SK-N-SH (cell line): Measurements from ENCODE around the gene KCNG1.

Experiments used
- CHD2 ChIP-seq: fragments of 150-350 bp; IDR thresholded peaks from 2 replicates; pipeline ENCODE4 v1.6.1; 2018; ENCODE audit warnings: low read length; ENCODE audit not compliant: partially characterized antibody
- CTCF ChIP-seq: fragments of 200-600 bp; sonication (generic); IDR thresholded peaks from 2 replicates; pipeline ENCODE4 v1.6.1; 2017; ENCODE audit warnings: antibody characterized with exemption, mild to moderate bottlenecking, moderate library complexity
- EP300 ChIP-seq, 2 experiments: IDR thresholded peaks; 2 replicates each; pipeline versions ENCODE4 v1.4.0 to v1.6.1; 2012; ENCODE audit warnings: borderline replicate concordance in 1 of 2, low read depth in 1 of 2, low read length in 1 of 2
- FOXM1 ChIP-seq: IDR thresholded peaks from 2 replicates; pipeline ENCODE4 v1.4.0; 2012; ENCODE audit warnings: low read depth, mild to moderate bottlenecking
- IRF3 ChIP-seq: fragments of 150-350 bp; IDR thresholded peaks from 2 replicates; pipeline ENCODE4 v1.6.1; 2016; ENCODE audit warnings: mild to moderate bottlenecking, low read depth, low read length
- MAX ChIP-seq: IDR thresholded peaks from 2 replicates; pipeline ENCODE4 v1.4.0; 2012; ENCODE audit warnings: low read depth
- POLR2AphosphoS5 ChIP-seq: IDR thresholded peaks from 2 replicates; pipeline ENCODE4 v1.6.1; 2012; ENCODE audit warnings: low read depth, low read length
- RFX5 ChIP-seq: IDR thresholded peaks from 2 replicates; pipeline ENCODE4 v1.6.1; 2012; ENCODE audit warnings: mild to moderate bottlenecking, improper control_type of control experiment, low read length
- TAF1 ChIP-seq: IDR thresholded peaks from 2 replicates; pipeline ENCODE4 v1.6.1; 2012; ENCODE audit warnings: low read depth, mild to moderate bottlenecking, low read length, moderate library complexity, borderline replicate concordance
- TCF12 ChIP-seq: IDR thresholded peaks from 2 replicates; pipeline ENCODE4 v1.4.0; 2012
- YY1 ChIP-seq: IDR thresholded peaks from 2 replicates; pipeline ENCODE4 v1.4.0; 2012; ENCODE audit warnings: low read depth, mild to moderate bottlenecking

- TF ChIP-seq TCF12 = no peak
- TF ChIP-seq CTCF = no peak
- TF ChIP-seq IRF3 = no peak
- TF ChIP-seq TAF1 = no peak
- no peak for TF ChIP-seq RFX5
- no peak for TF ChIP-seq POLR2AphosphoS5
- no peak for TF ChIP-seq CHD2
- TF ChIP-seq YY1 = no peak
- TF ChIP-seq EP300 (IDR thresholded peaks at IDR 0.05; ENCODE audit: borderline replicate concordance in 1 of 2, low read depth in 1 of 2, low read length in 1 of 2) = no peak
- no peak for TF ChIP-seq MAX
- no peak for TF ChIP-seq FOXM1
Measured at GRCh38 chr20:51050531-51051075, 27.7 kb upstream of the KCNG1 start.
